HepG2 (cell line): Measurements from ENCODE around the gene DAAM2. TPM values are rescaled to one million over a fixed set of nuclear protein-coding genes. Genes with fewer than 3 reads are reported as not detected.

Source experiments
- ATAC-seq: fragments of 200-7000 bp; cut with Tn5 transposase; 3 replicates; pipeline ENCODE4 v1.9.1; 2020; ENCODE audit warnings: mild to moderate bottlenecking, moderate library complexity
- BruUV-seq: library from RNA; stranded (reverse); fragments of 400-500 nt; replicated peaks from 2 replicates; lab custom pipeline; 2021; lab: Mats Ljungman, UMichigan
- CTCF ChIA-PET: fragments of 300-600 bp; formaldehyde crosslinking; extraction: SDS; loops from one replicate; lab custom pipeline; 2021; ENCODE audit warnings: low total read pairs, inconsistent platforms, low intra/inter-chr PET ratio; lab: Yijun Ruan, JAX
- POLR2A ChIA-PET: fragments of 350-600 bp; sonication (Branson Sonifier 250); formaldehyde crosslinking; loops from one replicate; lab custom pipeline; 2020; ENCODE audit warnings: antibody characterized with exemption, inconsistent platforms; lab: Yijun Ruan, JAX
- DNase-seq: peaks from one replicate; pipeline ENCODE4 v3.0.0-alpha.2; 2015; ENCODE audit warnings: low spot score
- FAIRE-seq: peaks from 3 replicates; lab custom pipeline; 2011; peaks lifted over from hg19 to GRCh38; lab: Jason Lieb, UNC
- H2AFZ ChIP-seq: one replicate; pipeline ENCODE4 v1.6.1; 2011; ENCODE audit warnings: low read length, inconsistent platforms
- H3K27ac ChIP-seq: fragments of 300-600 bp; 3 replicates; pipeline ENCODE4 v1.8.0; 2011; ENCODE audit warnings: mixed run types, mild to moderate bottlenecking, mixed read lengths, low read length, inconsistent platforms; ENCODE audit not compliant: insufficient read depth; ENCODE audit errors: extremely low read length
- H3K27me3 ChIP-seq, 2 experiments: fragments of 200-600 bp in 1 of 2; 2 replicates in 1 of 2; 3 replicates in 1 of 2; pipeline versions ENCODE4 v1.6.0 to v1.8.0; 2011; ENCODE audit warnings: low read length in 2 of 2, mild to moderate bottlenecking in 2 of 2, moderate library complexity in 2 of 2, inconsistent platforms in 1 of 2; ENCODE audit not compliant: insufficient read depth in 2 of 2, control insufficient read depth in 1 of 2
- H3K36me3 ChIP-seq, 2 experiments: fragments of 200-600 bp in 1 of 2; replicated peaks in 1 of 2; 2 replicates in 1 of 2; 3 replicates in 1 of 2; pipeline versions ENCODE4 v1.5.1 to v1.8.0; 2011; ENCODE audit warnings: low read length in 2 of 2, inconsistent platforms in 1 of 2; ENCODE audit not compliant: insufficient read depth in 2 of 2, control insufficient read depth in 1 of 2
- H3K4me1 ChIP-seq: 2 replicates; pipeline ENCODE4 v1.5.1; 2012; ENCODE audit warnings: low read length, inconsistent platforms; ENCODE audit not compliant: insufficient read depth
- H3K4me2 ChIP-seq: 2 replicates; pipeline ENCODE4 v1.6.0; 2011; ENCODE audit warnings: low read depth, low read length, inconsistent platforms
- H3K4me3 ChIP-seq, 3 experiments: fragments of 200-600 bp in 1 of 3; sonication (generic), shearing (Covaris generic) in 1 of 3; replicated peaks in 1 of 3; 2 replicates each; pipeline ENCODE4 v1.5.1; 2011 to 2016; ENCODE audit warnings: low read length in 3 of 3, inconsistent platforms in 2 of 3, low read depth in 2 of 3, mild to moderate bottlenecking in 2 of 3, control low read depth in 1 of 3, mixed read lengths in 1 of 3; ENCODE audit not compliant: insufficient read depth in 1 of 3
- H3K79me2 ChIP-seq: one replicate; pipeline ENCODE4 v1.6.1; 2011; ENCODE audit warnings: low read length, inconsistent platforms; ENCODE audit not compliant: insufficient read depth
- H3K9ac ChIP-seq: 2 replicates; pipeline ENCODE4 v1.6.0; 2011; ENCODE audit warnings: mild to moderate bottlenecking, low read depth, low read length, inconsistent platforms; ENCODE audit not compliant: insufficient read depth
- H3K9me3 ChIP-seq: 2 replicates; pipeline ENCODE4 v1.5.1; 2012; ENCODE audit warnings: mild to moderate bottlenecking, low read length
- H4K20me1 ChIP-seq: 2 replicates; pipeline ENCODE4 v1.6.0; 2011; ENCODE audit warnings: inconsistent platforms, mild to moderate bottlenecking, low read length, moderate library complexity; ENCODE audit not compliant: insufficient read depth
- AHR ChIP-seq: IDR thresholded peaks from 2 replicates; pipeline ENCODE4 v1.6.1; 2018; ENCODE audit warnings: missing genetic modification reagents, missing compliant biosample characterization
- PAF1 ChIP-seq: IDR thresholded peaks from 2 replicates; pipeline ENCODE4 v1.6.1; 2016; ENCODE audit warnings: missing genetic modification reagents, missing compliant biosample characterization
- SNAPC2 ChIP-seq: sonication (generic); formaldehyde crosslinking; IDR thresholded peaks from 2 replicates; pipeline ENCODE4 v1.8.1; 2022; ENCODE audit warnings: mild to moderate bottlenecking, missing genetic modification reagents
- ZNF674 ChIP-seq: sonication (generic); formaldehyde crosslinking; IDR thresholded peaks from 2 replicates; pipeline ENCODE4 v1.5.0; 2020; ENCODE audit warnings: low read depth, mild to moderate bottlenecking, missing genetic modification reagents
- ZNF800 ChIP-seq: sonication (generic); formaldehyde crosslinking; IDR thresholded peaks from 2 replicates; pipeline ENCODE4 v1.4.0; 2020; ENCODE audit warnings: missing genetic modification reagents
- WGBS: methylation state at CpG from one replicate; pipeline ENCODE4 v1.1.6; 2017; ENCODE audit warnings: low lambda C conversion rate; 5-methylcytosine and 5-hydroxymethylcytosine counted together
- in situ Hi-C: cut with HindIII; loops from 2 replicates; pipeline ENCODE4 v1.10.0; 2017; ENCODE audit warnings: low pct_unique_long_range_greater_than_20kb; ENCODE audit not compliant: extremely low pct_ligation_motif_present
- intact Hi-C: fragments of 100-400 bp; cut with micrococcal nuclease; formaldehyde crosslinking; loops from one replicate; pipeline ENCODE4 v1.10.0; 2022; ENCODE audit not compliant: unreplicated experiment
- polyA plus RNA-seq, 8 experiments: library from polyadenylated mRNA; depleted of rRNA in 3 of 8; stranded (reverse) in 7 of 8; unstranded in 1 of 8; fragments of >200 nt; fragmentation: Illumina TruSeq in 4 of 8; extraction: Trizol in 4 of 8; gene quantifications; 2 replicates each; pipeline versions ENCODE4 v1.2.1 to v1.2.3, GENCODE V29; 2011 to 2016; ENCODE audit warnings: low read depth in 4 of 8, missing spikeins in 1 of 8, mixed read lengths in 1 of 8; ENCODE audit not compliant: insufficient read depth in 1 of 8
- total RNA-seq, 5 experiments: library from RNA; depleted of rRNA; stranded (reverse); fragments of >200 nt; fragmentation: Illumina TruSeq; extraction: Trizol; gene quantifications; 2 replicates each; pipeline ENCODE4 v1.2.3, GENCODE V29; 2016; ENCODE audit warnings: low read depth in 1 of 5

Gene DAAM2
- total and polyA plus RNA-seq, 2 of the 13 experiments (the other 11 are each of a cell fraction or from before 2014, with no cell fraction given): 0.01 TPM; not detected in 1

DNA sequence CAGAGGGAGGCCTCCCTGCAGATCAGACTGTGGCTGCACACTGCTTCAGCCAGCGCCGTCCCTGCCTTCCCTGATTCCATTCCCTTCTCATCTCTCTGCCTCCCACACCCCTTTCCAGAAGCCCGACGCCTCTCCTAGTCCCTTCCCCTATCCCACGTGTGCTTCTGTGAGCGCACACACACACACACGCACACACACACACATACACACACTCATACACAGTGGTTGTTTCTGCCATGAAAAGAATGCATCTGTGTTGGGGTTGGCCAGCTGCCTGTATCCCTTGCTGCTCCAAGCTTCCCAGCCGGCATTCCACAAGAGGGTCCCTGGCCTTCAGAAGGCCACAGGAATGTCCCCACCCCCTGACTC is 90.3 kb downstream of the DAAM2 start:
- in situ Hi-C loops (loop anchor here (10.0 kb wide), 1 partner anchor 528 kb away; no protein-coding TSS in a partner anchor), intact Hi-C loops (no loop called here)
- peaks cover 0 to 7% of the 10 kb centered on the region in 2 experiments; a peak in 2 of 5 replicates for H3K27me3 ChIP-seq
- BruUV-seq: no TSS peak
- no peak overlapping the region for H3K4me3 ChIP-seq
- H3K27ac ChIP-seq: no peak overlapping the region
- no peak overlapping the region for H3K4me2 ChIP-seq
- no peak overlapping the region for H2AFZ ChIP-seq
- ATAC-seq (no peak), DNase-seq (peak; percentile 58), FAIRE-seq (no peak)
- CTCF ChIA-PET: no interaction called here
- no peaks in the 10 kb centered on the region for H3K36me3 ChIP-seq
- 24% methylated on average over 8 of the region's 8 CpGs for WGBS
- H3K9me3 ChIP-seq: no peaks in the 10 kb centered on the region
- no peaks in the 10 kb centered on the region for H3K79me2 ChIP-seq
- POLR2A ChIA-PET: no interaction called here
- H3K9ac ChIP-seq: no peak overlapping the region
- no peaks in the 10 kb centered on the region for H4K20me1 ChIP-seq
- peaks cover 17% of the 10 kb centered on the region for H3K4me1 ChIP-seq
- TF ChIP-seq ZNF800 (CRISPR knock-in tag) (no peak), ZNF674 (no peak)

DNA sequence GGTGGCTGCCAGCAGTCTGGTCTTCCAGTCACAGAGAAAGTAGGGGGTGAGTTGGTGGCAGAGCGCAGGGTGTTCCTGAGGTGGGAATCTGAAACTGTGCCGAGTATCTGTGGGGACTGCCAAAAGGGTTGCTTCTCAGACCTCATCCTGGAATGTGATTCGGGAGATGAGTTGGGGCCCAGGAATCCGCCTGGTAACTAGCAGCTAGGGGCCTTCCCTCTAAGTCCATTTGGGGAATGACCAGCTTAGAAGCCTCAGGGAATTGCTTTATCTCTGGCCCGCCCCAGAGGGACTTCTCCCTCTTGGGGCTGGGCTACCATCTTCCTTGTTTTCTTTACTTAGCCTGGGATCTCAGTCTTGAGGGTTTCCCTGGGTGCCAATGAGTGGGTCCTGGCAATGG is 92.5 kb downstream of the DAAM2 start:
- DNase-seq (no peak), ATAC-seq (no peak), FAIRE-seq (no peak)
- no peak overlapping the region for H3K4me3 ChIP-seq
- H3K27ac ChIP-seq: no peak overlapping the region
- no peaks in the 10 kb centered on the region for H4K20me1 ChIP-seq
- H2AFZ ChIP-seq: no peak overlapping the region
- peaks cover 25% of the 10 kb centered on the region for H3K4me1 ChIP-seq
- in situ Hi-C loops (loop anchor here (10.0 kb wide), 1 partner anchor 530 kb away; no protein-coding TSS in a partner anchor), intact Hi-C loops (no loop called here)
- POLR2A ChIA-PET: no interaction called here
- H3K27me3 ChIP-seq: peaks cover 0 to 7% of the 10 kb centered on the region in 2 experiments; a peak in 2 of 5 replicates
- H3K79me2 ChIP-seq: no peaks in the 10 kb centered on the region
- no peaks in the 10 kb centered on the region for H3K9me3 ChIP-seq
- 48% methylated on average over 3 of the region's 5 CpGs for WGBS
- no TSS peak for BruUV-seq
- no peaks in the 10 kb centered on the region for H3K36me3 ChIP-seq
- H3K9ac ChIP-seq: no peak overlapping the region
- CTCF ChIA-PET: no interaction called here
- no peak overlapping the region for H3K4me2 ChIP-seq
- TF ChIP-seq PAF1 (CRISPR knock-in tag) (no peak), SNAPC2 (CRISPR knock-in tag) (no peak), AHR (CRISPR knock-in tag) (no peak)
